Body of pancreas (tissue), 4 donors: ENCODE data around the gene RWDD4.

Experiments used
- CTCF ChIP-seq, 7 experiments: fragments of 450-650 bp in 4 of 7; fragments of 200-600 bp in 3 of 7; sonication (generic) in 3 of 7; IDR thresholded peaks; one replicate each; pipeline ENCODE4 v1.5.1; 2016 to 2019; ENCODE audit warnings: antibody characterized with exemption in 7 of 7
- POLR2A ChIP-seq, 3 donors: fragments of 450-650 bp; IDR thresholded peaks; one replicate each; pipeline ENCODE4 v1.6.1; 2016; ENCODE audit warnings: antibody characterized with exemption in 3 of 3, mild to moderate bottlenecking in 2 of 3

DNA sequence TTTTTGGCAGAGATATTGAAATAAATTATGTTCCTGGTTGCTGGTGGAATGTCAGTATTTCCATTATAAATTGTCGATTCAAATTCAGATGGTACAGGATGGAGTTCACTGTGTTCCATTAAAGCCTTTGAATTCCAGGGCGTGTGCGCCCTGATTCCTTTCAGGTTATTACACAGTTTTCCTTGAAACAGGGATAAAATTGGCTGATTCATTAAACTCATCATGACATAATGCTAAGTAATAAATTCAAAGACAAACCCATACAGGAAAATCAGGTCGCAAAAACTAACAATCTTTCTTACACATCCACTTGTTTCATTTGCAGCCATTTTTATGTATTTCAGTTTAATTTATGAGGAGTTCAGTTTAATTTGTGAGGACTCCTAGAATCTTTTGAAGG is 51.1 kb downstream of the RWDD4 start:
- TF ChIP-seq CTCF (IDR thresholded peaks at IDR 0.05) (no peak), POLR2A (IDR thresholded peaks at IDR 0.05) (no peak)
